AG09309 (cell line): ENCODE measurements around the gene CELSR1.

Experiments
- DNase-seq: peaks from one replicate; pipeline ENCODE4 v3.0.0-alpha.2; 2010; ENCODE audit warnings: low read depth
- H3K4me3 ChIP-seq: 2 replicates; pipeline ENCODE4 v1.5.1; 2011; ENCODE audit warnings: mild to moderate bottlenecking, low read depth, low read length, moderate library complexity; ENCODE audit not compliant: control insufficient read depth
- TF ChIP-seq, protein P1 (sequence below): IDR thresholded peaks from 2 replicates; pipeline ENCODE4 v1.5.1; 2011; ENCODE audit warnings: mild to moderate bottlenecking, low read depth, low read length, inconsistent platforms; ENCODE audit not compliant: insufficient read depth, control insufficient read depth; ENCODE audit errors: missing control alignments

The CELSR1 gene

DNA sequence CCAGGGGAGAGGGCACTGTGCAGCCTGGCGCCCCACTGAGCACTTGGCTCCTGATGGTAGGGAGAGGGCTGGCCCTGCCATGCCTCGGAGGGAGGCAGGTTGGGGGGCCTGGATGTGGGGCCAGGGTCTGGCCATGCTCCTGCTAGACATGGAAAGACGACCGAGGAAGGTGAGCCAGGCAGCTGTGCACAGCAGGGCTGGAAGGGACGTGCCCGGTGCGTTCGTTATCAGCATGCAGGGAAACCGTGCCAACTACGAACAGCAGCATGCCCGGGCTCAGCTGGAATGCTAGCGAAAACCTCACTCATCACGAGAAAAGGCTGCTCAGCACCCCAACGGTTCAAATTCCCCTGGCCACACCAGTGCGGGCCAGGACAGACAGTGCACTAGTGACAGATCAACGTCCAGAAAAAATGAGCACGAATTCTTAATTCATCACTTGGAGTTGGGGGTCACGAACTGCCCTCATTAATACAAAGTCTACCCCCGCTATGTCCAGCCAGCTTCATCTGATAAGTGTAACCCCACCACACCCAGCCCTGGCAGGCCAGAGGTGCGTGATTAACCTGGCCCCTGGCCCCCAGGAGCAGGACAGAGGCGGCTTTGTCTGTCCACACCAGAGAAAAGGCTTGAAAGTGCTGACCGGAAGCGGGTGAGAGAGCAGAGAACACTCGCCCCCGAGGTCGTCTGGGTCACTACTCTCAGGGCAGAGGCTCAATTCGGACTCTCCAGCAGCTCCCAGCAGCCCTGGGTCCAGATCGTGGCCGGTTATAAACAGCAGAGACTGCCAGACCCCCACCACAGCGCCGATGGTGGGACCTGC lies 84.2 kb downstream of the CELSR1 start:
- TF ChIP-seq, protein P1, sequence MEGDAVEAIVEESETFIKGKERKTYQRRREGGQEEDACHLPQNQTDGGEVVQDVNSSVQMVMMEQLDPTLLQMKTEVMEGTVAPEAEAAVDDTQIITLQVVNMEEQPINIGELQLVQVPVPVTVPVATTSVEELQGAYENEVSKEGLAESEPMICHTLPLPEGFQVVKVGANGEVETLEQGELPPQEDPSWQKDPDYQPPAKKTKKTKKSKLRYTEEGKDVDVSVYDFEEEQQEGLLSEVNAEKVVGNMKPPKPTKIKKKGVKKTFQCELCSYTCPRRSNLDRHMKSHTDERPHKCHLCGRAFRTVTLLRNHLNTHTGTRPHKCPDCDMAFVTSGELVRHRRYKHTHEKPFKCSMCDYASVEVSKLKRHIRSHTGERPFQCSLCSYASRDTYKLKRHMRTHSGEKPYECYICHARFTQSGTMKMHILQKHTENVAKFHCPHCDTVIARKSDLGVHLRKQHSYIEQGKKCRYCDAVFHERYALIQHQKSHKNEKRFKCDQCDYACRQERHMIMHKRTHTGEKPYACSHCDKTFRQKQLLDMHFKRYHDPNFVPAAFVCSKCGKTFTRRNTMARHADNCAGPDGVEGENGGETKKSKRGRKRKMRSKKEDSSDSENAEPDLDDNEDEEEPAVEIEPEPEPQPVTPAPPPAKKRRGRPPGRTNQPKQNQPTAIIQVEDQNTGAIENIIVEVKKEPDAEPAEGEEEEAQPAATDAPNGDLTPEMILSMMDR: no peak
- DNase-seq: no peak
- no peak overlapping the region for H3K4me3 ChIP-seq

DNA sequence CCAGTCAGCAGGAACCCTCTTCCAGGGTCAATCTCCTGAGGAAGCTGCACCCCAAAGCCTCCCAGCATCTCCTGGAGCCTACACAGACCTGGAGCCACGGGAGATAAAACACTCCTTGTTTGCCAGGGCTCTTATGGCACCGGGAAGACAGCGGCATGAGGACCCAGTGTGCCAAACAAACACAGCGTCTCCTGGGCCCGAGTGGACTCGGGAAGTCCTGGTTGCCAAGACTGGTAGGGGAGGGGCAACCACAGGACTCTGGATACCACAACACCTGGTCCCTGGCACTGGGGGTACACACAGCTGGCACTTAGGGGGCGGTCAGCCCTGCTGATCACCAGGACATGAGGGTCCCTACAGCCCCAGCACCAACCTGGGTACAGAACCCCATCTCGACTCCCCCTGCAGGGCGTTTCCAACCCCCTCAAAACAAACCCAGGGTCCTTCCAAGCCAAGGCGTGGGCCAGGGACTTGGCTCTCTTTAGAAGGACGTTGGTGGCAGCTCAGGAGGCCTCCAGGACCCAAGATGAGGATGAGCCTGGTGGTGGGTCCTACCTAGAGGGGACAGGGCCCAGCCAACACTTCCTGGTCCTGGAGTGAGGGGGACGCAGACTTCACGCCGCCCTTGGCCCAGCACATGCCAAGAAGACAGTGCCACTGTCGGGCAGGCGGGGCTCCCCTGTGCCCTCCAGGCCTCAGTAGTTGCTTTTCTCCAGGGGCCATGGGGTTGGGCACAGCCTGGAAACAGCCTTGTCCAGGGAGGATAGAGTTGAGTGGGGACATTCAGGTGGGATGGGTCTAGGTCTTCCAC lies 85.0 kb downstream of the CELSR1 start:
- no peak for DNase-seq
- TF ChIP-seq, protein P1: no peak
- H3K4me3 ChIP-seq: no peak overlapping the region

DNA sequence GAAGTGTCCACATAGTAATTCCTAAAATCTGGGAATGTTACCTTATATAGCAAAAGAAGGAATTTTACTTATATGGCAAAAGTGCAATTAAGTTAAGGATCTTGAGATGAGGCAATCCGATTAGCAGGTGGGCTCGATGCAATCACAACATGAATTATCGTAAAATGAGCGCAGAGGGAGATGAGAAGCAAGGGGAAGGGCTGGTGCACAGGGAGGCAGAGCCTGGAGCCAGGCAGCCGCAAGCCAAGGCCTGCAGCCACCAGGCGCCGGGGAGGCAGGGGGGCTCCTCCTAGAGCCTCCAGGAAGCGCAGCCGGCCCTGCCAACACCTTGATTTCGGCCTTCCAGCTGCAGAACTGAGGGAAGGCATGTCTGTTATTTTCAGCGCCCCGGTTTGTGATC lies 85.7 kb downstream of the CELSR1 start:
- DNase-seq: no peak
- H3K4me3 ChIP-seq: no peak overlapping the region
- TF ChIP-seq, protein P1: no peak

DNA sequence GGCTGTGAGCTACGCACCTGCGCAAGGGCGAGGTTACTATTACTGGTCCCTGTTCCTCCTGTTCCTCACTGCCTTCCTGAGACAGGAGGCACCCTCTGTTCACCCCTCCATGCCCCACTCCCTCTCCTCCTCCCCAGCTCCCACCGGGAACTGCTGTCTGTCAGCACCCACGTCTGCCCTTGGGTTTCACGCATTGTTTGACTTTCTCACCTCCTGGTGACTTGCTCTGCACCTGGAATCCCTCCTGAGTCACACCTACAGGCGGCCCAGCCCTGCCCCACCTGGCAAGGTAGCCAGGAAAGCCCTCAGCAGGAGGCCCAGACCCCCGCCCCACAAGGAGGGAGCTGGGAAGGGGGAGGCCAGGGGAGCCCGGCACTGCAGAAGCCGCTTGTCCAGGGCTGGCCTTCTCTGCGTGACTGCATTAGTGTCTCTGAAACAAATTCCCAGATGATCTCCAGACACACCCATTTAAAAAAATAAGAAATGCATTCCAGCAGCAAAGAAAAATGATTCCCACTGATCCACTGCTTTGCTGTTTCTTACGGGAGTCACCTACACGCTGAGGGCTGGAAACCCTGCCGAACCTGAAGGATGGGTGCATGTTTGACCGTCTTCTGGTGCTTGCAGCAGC lies 86.4 kb downstream of the CELSR1 start:
- no peak for DNase-seq
- H3K4me3 ChIP-seq: no peak overlapping the region
- TF ChIP-seq, protein P1: no peak

DNA sequence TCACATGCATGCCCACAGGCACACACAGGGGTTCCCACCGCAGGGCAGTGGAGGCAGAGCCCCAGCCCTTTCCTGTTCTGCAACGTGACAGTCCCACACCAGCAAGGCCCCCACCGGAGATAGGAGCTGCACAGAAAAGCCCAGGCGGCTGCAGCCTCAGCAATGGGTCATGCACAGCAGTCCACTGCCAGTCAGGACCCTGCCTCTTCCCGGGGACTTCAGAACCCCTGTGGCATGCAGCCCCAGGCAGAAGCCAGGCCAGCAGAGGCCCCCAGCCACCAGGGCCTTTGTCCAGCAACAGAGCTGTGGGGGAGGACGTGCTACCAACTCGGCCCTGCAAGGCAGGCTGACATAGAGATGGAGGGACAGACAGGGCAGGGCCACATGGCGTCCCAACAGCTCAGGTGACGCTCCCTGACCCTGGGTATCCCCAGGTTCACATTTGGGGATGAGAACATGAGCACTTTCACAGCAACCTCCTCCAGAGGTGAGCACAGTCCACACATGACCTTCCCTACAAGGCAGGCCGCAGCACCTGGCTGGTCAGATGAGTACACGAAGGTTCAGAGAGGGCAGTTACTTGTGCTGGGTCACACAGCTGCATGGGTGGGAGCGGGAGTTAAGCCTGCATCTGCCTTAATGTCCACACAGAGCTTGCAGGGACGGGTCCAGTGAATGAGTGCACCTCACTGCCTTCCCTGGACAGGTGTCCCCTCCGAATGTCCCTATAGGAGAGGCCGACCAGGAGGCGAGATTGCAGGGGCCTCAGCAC lies 87.3 kb downstream of the CELSR1 start:
- TF ChIP-seq, protein P1: no peak
- DNase-seq: no peak

More for the DNA sequence above, 87.3 kb downstream of the CELSR1 start:
- no peak overlapping the region for H3K4me3 ChIP-seq
